AG20443 (cell line): ENCODE data around the gene PRKCE.
"Not testable (repeated sequence)": the region's sequence is repeated elsewhere in the genome, so short reads cannot be mapped to it uniquely, and the experiment has no call there.

ENCODE experiments used
- DNase-seq: peaks from one replicate; pipeline ENCODE4 v3.0.0; 2012; ENCODE audit warnings: low spot score, mixed read lengths

PRKCE gene

GRCh38 chr2:45668509-45668908 lies 17.0 kb downstream of the PRKCE start:
- DNase-seq: no peak

GRCh38 chr2:45669032-45669486 lies 17.6 kb downstream of the PRKCE start:
- no peak for DNase-seq

- no peak for DNase-seq
These were observed 19.2 kb downstream of the PRKCE start for GRCh38 chr2:45670646-45671045.

DNA sequence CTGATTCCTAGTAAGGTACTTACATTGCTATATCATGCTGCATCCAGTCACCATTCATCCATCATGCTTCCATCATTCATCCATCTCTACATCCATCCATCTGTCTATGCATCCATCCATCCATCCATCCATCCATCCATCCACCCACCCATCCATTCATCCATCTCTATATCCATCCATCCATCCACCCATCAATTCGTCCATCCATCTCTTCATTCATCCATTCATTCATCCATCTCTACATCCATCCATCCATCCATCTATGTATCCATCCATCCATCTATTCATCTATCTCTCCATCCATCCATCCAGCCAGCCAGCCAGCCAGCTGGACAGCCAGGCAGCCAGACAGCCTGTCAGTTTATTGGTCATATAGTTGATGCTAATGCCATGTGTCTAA lies 20.7 kb downstream of the PRKCE start:
- no peak for DNase-seq

GRCh38 chr2:45674035-45674816 lies 22.8 kb downstream of the PRKCE start:
- no peak for DNase-seq

GRCh38 chr2:45675263-45675812 lies 23.9 kb downstream of the PRKCE start:
- DNase-seq: peak; percentile 37

GRCh38 chr2:45676088-45676487 lies 24.6 kb downstream of the PRKCE start:
- no peak for DNase-seq

- DNase-seq: no peak
These were observed 27.4 kb downstream of the PRKCE start for GRCh38 chr2:45678791-45679348.

- DNase-seq: no peak
These were observed 29.0 kb downstream of the PRKCE start for GRCh38 chr2:45680351-45680967.

DNA sequence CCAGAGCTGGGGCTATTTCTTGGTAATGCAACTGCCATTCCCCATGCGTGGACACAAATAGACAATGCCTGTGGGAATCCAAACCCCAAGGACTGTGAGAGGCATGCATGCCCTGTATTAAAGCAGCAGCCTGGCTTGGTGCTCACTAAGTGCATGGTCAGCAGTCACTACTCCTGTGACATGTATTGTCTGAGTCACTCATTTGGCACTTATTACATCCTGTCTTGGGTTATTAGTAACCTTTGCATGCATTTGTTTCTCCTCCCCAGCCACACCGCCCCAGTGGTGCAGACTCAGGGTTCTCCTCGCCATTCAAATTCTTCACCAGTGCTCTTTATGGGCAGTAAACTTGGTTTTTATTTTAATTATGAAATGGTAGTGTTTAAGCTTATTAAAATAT lies 30.2 kb downstream of the PRKCE start:
- DNase-seq: peak; percentile 94

DNA sequence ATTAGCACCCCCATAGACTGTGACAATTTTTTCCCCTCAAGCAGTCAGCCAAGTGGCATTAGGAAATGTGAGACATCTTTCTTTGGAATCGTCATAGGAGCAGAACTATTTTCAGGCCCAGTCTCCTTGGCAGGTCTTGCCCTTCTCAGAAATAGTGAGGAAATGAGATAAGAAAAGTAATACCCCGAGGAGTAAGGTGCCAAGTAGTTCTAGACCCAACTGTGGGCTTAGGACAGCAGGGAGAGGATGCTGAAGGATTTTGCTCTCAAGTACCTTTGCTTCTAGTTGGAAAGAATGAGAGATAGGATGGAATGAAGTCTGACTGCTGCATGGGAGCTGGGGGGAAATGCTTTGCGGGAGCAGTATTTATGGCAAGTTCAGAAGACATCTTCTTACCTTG lies 31.8 kb downstream of the PRKCE start:
- DNase-seq: no peak

GRCh38 chr2:45684756-45685155 lies 33.3 kb downstream of the PRKCE start:
- DNase-seq: no peak

- DNase-seq: no peak
These were observed 33.8 kb downstream of the PRKCE start for GRCh38 chr2:45685260-45685659.

- DNase-seq: no peak
These were observed 36.5 kb downstream of the PRKCE start for GRCh38 chr2:45687964-45688363.

GRCh38 chr2:45688479-45689298 lies 37.2 kb downstream of the PRKCE start:
- DNase-seq: peak; percentile 51

DNA sequence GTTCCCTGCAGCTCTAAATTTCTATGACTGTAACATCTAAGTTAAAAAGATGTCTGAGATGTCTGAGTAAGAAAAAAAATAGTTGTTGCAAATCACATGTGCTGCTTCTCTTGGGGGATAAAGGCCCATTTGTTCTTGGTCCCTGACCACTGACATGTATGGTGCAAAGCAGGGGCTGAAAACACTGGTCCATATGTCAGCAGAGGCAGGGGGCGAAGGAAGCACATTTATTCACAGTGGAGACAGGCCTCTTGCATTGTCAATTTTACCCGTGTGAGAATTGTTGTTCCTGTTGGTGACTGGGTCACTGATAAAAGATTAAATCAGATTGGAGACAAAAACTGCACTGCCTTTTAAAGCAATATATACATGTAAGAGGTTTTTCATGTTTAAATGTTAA lies 38.8 kb downstream of the PRKCE start:
- DNase-seq: no peak

- DNase-seq: no peak
These were observed 39.9 kb downstream of the PRKCE start for GRCh38 chr2:45691171-45691999.

- no peak for DNase-seq
These were observed 41.1 kb downstream of the PRKCE start for GRCh38 chr2:45692566-45692965.

GRCh38 chr2:45695480-45696007 lies 44.1 kb downstream of the PRKCE start:
- not testable (repeated sequence) for DNase-seq

GRCh38 chr2:45696708-45697107 lies 45.2 kb downstream of the PRKCE start:
- DNase-seq: no peak

DNA sequence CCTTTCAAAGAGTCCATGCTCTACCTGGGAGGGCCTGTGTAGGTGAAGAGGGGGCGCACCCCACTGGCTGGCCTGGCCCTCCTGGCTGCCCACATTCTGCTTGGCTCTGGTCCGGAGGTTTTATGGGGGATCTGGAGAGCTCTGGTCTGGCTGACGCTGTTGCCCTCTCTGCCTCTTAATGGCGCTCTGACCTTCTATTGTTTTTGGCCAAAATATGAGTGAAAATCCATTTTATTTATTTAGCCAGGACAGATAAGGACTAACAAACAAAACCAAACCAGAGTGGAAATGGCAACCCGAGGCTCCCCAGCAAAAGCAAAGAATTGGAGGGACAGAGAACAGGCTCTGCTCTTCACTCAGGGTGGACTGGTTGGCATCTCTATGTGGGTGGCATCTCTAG lies 45.7 kb downstream of the PRKCE start:
- DNase-seq: no peak
